ENCODE data around the gene LY6G5B.

GRCh38 chr6:31680226-31681134 is 10.7 kb downstream of the LY6G5B start, which contains the start of gene LY6G5C:
- TF ChIP-seq CTCF (IDR thresholded peaks at IDR 0.05; ENCODE audit: low read depth, low read length): peak; percentile 54
- no peak for TF ChIP-seq EZH2phosphoT487 (IDR thresholded peaks at IDR 0.05; ENCODE audit: low read depth)

Data from OCI-LY3 (cell line).